ENCODE measurements around the gene FAM163B.

FAM163B gene

DNA sequence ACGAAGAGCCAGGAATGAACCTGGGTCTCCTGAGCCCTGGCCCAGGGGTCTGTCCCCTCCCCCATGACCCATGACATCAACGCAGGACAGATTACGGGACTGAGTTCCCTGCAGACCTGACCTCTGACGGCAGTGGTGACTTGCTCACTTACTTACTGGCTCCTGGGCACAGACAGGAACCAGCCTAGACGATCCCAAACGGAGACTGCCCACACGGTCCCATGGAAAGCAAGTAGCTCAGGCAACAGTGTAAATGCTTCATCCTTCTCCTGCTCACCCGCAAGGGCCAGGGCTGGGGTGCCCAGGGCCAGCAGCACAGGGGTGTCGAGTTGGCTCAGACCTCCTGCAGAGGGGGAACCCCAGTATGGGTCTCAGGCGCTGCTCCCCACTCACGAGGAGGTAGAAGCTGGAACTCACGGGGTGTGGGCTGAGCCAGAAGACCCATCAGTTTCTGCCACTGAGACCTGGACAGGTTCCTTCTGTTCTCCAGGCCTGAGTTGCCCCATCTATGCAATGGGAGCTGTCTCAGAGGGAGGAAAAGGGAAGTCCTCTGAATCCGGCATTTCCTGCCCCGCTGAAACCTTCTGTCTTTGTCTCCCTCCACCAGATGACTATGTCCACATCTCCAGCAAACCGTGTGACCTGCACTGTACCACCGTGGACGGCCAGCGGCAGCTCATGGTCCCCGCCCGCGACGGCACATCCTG, 69.0 kb downstream of the FAM163B start:
- DNase-seq, result no peak

DNA sequence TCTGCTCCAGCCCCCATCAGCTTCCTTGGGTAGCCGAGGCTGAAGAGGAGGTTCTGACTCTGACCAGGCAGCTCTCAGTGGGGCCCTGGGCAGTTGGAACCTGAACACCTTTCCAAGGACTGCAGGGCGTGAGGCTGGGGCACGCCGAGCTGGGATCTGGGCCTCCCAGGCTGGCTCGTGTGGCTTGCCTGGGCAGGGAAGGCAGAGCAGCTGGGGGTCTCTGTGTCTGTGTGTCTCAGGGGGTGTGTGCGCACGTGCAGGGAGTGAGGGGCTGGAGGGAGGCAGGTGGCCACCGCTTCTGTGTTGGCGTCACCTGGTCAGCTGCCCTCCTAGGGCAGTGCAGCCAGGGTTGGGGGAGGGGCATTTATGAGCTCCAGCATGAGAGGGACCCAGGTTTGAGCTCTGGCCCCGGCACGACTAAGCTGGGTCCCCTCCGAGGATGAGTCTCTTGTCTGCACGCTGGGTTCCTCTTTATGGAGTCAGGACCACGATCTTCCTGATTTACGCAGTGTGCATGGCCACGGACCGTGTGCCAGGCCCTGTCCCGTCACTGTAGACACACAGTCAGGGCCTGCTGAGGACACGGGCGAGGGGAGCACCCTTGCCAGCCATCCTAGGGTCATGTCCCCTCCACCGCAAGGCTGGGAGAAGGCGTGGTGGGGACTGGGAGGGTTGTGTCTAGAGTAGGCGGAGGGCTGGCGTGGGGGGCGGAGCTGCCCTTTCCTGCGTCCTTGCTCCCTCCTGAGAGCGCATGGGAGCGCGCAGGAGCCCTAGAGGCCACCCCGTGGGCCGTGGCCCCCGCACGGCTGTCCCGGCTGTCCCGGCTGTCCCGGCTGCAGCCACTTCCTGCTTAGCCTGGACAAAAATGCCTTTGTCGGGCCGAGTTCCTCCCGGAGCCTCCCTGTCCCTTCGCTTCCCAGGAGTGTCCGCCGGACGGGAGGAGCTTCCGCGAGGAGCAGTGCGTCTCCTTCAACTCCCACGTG, 70.0 kb downstream of the FAM163B start:
- no peak for DNase-seq

DNA sequence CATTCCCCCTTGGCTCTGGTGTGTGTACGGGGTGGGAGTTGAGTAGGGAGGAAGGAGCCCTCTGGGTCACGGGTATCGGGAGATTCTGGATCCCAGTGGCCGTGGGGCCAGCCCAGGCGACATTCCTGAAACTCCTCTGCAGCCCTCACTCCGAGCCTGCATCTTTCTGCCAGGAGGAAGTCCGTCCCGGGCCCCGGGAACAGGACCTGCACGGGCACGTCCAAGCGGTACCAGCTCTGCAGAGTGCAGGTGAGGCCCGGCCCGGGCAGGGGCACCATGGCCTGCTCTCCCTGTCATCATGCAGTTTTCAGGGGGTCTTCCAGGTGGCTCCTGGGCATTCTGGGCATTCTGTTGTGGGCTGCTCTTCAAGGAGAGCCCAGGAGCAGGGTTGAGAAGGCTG, 71.0 kb downstream of the FAM163B start:
- no peak for DNase-seq

DNA sequence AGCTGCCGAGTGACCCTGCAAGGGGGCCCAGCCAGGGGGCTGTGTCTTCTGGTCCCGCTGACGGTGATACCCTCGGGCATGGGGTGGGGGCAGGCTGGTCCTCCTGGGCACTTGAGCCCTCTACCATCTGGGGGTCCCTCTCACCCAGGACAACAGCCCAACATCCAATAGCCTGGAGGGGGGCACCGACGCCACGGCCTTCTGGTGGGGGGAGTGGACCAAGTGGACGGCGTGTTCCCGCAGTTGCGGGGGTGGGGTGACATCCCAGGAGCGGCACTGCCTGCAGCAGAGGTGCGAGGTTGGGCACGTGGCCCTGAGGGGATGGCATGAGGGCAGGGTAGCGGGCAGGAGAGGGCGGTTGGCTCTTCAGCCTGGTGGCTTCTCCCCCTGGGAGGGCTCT, 71.9 kb downstream of the FAM163B start:
- DNase-seq, result no peak

DNA sequence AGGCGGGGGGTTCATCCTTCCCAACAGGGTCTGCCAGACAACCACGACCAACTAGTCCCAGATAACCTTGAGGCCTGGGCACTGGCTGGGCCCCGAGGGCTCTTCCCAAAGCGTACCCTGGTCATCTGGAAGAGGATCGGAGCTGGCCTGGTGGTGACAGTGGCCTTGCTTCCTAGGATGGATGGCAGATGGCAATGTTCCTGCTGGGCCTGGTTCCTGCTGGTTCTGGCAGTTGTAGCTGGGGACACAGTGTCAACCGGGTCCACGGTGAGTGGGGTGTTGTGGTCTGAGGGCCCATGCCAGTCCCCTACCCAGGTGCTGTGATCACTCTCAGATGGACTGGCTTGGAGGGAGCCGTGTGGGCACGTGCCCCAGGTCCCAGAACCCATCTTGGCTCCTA, 72.7 kb downstream of the FAM163B start:
- DNase-seq, result no peak

DNA sequence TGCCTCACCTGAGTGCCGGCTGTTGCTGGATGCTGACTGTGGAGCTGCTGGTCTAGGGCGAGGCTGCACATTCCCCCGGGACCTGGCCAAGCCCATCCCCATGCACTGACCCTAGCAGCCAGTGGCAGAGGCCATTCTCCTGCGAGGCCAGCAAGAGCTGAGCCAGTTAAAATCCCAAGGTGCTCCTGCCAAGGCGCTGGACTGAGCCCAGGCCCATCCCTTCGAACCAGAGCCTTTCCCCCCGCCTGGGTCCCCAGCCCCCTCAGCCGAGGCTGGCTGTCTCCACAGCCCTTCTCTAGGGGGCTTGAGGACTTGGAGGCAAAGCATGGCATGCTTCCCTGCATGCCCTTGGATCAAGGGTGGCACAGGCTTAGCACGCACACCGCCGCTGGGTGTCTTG, 73.1 kb downstream of the FAM163B start:
- DNase-seq, result no peak

DNA sequence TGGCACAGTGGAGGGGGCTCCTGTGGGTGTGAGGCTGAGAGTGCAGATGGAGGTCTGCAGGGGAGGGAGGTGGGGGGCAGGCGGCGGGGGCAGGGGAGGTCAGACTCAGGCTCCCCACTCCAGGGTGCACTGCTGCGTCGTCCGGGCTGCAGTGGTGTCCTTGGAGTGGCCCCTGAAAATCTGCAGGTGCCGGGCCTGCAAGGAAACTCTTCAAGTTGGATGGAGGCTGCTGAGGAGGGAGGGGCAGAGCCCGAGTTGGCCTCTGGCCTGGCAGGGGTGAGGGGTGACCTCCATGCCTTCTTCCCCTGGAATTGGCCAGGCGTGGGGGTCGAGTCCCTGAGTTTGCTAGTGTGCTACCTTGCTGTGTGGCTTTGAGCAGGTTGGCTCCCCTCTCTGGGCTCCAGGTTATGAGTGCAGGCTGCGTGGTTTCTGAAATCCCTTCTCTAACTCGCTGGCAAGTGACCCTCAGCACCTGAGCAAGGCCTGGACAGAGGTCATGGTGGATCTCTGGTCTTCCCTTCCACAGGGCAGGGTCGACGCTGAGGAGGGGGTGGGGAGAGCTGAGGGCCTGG, 73.8 kb downstream of the FAM163B start:
- DNase-seq, result no peak

DNA sequence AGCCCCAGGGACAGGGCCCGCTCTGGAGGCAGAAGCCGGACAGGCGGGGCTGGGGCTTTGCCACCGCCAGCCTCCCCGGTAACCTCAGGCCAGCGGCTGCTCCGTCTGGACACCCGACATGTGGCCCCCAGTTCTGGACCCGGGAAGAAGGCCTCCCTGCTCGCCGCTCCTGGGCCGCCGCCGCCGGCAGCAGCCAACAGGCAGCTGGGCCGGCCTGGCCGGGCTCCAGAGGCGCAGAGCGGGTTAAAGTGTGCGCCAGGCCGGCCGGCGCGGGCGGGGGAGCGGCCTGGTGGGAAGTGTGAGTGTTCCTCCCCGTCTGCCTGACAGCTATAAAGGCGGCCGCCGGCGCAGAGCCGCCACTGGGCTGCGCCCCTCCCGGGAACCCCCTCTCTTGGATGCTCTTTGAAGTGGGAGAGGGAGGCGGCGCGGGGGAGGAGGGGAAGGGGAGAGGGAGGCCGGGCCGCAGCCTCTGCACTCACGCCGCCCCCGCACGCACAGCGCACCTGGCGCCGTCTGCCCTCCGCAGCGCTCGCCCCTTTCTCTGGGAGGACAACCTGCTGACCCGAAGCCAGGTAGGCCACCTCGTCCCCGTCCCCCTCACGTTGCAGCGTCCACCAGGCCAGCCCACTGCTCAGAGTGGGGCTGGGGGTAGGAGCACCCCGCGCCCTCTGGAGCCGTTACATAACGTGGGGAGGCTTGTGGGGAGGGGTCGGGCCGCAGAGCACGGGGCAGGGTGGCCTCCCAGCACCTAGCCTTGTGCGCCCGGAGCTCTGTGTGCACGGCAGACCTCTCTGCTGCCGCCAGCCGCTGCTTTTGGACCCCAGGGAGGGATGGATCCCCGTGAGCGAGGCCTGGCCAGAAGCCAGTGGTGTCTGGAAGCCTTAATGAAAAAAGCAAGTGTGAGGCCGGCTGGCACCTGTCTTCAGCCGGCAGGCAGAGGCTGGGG, 74.6 kb downstream of the FAM163B start, which contains the start of gene ADAMTSL2:
TSS of gene ADAMTSL2 (plus strand) at position 359 of the 946 bp plus-strand sequence. CDS start 2,009 bp downstream, outside the sequence.
- no peak for DNase-seq

DNA sequence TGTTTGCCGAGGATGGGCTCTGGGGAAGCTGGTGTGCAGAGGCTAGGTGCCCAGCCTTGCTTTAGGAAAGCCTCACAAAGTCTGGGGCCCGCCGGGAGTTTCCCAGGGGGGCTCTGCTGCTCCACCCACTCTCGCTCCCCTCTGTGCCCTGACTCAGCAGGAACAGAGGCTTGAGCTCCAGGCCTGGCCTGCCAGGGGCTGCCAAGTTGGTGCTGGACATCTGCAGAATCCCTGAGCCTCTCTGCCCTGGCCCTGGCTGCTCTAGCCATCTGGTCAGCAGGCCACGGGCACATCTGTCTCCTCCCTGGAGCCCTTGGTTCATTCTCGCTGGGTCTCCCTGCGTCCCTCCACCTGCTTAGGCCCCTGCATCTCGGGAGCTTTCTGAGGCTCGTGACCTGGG, 75.3 kb downstream of the FAM163B start:
- no peak for DNase-seq

DNA sequence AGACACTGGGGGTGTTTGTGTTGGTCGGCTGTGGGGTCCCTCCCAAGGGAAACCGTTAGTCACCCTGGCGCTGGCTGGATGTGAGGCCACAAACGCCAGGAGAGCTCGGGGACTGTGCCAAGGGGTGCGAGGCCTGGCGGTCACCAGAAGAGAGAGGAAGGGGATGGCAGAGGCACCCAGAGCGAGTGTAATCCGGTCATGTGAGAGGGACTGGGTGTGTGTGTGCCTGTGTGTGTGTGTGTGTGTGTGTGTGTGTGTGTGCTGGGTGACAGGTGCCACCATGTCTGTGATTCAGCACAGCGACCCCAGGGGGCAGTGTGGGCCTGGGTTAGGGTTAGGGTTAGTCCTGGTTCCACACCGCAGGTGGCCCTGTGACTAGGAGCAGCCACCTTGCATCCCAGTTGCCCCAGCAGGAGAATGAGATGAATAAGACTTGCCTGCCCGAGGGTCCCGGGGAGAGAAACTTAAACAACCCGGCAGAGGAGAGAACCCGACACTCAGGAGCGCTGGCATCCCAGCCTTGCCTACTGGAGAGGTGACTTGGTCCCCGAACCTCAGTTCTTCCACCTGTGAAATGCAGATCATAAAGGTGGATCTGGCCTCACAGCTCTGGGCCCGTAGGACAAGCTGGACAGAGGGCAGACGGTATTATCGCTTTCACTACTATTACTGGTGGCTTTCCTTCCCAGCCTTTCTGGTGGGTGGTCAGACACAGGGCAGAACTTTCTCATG, 76.1 kb downstream of the FAM163B start:
- no peak for DNase-seq

DNA sequence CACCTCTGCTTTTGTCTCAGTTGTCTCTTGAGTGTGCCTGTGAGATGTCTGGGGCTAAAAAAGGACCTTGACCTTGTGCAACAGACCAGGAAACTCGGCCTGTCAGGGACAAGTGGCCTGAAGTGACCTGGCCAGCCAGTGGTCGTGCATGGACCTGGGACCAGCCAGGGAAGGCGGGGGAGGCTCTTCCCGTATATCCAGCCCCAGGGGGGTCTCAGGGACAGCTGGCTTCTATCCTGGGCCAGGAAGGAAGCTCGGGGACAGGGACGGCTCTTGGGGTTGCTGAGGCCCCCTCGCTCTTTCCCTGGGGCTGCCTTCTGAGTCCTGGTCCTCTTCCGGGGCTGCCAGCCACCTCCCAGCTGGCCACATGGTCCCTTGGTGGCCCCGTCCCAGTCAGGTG, 77.9 kb downstream of the FAM163B start:
- no peak for DNase-seq

DNA sequence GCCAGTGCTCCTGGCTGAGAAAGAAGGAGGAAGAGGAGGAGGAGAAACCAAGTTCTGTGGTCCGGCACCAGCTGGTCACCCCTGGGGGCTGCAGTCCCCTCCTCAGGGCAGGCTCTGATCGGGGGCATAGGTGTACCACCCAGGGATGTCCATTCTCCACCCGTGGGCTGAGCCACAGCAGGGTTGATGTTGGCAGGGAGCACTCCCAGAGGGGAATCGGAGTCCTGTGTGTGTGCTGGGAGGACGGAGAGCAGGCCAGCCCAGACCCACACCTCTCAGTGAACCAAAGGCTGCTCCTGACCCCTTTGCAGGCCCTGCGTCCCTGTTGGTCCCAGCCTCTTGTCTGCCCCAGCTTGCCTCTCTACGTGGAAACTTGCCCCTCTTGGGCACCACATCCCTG, 79.3 kb downstream of the FAM163B start:
- DNase-seq, result no peak

DNA sequence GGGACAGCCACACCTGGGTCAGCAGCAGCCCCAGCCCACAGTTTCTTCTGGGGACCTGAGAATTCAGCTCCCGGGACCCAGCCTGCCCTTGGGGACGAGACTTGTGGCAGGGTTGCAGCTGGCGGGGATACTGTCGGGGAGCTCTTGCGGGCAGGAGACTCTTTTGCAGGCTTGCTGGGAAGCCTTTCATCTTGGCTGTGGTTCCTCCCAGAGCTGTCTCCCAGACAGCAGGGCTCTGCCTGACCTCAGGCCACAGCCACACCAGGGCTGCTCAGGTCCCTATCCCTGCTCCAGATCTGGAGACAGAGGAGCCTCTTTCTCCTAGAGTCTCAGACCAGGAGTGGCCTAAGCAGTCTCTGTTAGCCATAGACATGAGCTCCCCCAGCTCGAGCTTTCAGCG, 79.7 kb downstream of the FAM163B start:
- no peak for DNase-seq

DNA sequence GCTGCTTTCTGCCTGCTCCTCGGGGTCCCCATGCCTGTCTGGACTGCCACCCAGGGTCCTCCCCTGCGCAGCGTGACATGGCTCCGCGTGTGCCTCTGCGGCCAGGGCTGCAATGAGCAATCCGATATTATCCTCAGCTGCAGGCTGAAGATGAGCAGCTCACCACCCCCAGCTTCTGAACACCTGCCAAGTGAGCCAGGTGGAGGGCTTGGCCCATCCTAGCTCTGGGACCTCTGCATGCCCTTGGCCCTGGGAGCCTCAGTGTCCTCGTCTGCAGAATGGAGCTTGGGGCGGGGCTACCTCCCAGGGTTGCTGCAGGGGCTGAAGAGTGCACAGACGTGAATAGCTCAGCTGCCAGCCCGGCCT, 80.3 kb downstream of the FAM163B start:
- no peak for DNase-seq

DNA sequence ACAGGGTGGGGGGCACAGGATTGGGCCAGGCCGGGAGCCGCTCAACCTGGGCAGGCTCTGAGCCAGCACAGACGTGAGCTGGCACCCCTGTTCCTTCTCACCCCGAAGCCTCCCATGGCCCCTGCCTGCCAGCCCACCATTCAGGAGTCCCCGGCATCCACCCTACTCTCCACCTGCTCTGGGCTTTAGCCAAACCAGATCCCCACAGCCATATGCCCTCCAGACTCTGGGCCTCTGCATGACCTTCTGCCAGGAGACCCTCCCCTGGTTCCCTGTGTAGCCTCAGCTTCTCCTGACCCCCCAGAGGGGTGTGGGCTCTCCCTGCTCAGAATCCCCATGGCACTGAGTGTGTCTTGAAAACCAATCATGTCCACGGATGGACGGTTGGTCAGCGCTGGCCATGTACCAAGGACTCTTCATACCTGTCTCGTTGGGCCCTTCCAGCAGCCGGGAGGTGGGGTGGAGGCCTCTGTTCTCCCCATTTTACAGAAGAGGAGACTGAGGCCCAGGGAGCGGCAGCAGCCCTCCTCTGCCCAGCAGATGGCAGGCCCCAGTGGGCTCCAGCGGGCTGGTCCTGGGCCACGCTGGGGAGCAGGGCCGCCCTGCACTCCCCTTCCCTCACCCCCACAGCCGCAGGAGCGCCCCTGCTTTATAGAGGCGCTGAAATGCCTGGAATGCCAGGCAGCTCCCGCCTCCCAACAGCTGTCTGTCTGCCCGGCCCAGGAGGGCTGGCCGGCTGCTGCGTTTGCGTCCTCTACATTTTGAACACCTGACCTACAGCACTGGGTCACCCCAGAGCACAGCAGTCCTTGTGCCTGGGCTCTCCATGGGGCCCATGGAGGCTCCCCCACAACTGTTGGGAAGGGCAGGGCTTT, 81.0 kb downstream of the FAM163B start:
- no peak for DNase-seq

DNA sequence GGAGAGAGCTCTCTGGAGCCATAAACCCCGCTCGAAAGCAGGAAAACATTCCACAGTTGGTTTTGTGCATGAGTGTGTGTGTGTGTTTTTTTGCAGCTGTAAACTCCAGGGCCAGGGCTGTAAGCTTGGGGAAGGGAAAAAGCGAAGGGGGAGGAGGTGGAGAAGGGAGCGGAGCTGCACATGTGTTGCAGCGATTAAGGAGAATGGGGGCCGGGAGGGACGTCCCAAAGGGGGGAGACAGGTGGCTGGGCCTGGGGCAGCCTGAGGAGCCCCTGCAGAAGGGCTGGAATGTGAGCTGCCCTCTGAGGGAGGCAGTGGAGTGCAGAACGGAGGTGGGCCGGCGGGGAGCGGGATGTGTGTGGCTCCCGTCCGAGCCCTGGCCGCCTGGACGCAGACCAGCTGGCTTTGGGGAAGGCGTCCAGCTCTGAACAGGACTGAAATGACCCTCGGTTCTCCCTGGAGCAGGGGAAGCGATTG, 81.7 kb downstream of the FAM163B start:
- no peak for DNase-seq
